GM13976 (cell line): ENCODE data around the gene NKAIN1.

Source experiments
- DNase-seq: peaks from one replicate; pipeline ENCODE4 v3.0.0; 2012; ENCODE audit warnings: low spot score
- in situ Hi-C: fragments of 300-500 bp; cut with MboI; formaldehyde crosslinking; loops from one replicate; pipeline ENCODE4 v1.12.0; 2022; ENCODE audit warnings: low sequenced_read_pairs, mixed read lengths, inconsistent platforms; ENCODE audit not compliant: unreplicated experiment
- TF ChIP-seq, protein P1 (sequence below): IDR thresholded peaks from 2 replicates; pipeline ENCODE4 v1.5.1; 2012; ENCODE audit warnings: borderline replicate concordance, mild to moderate bottlenecking; ENCODE audit not compliant: insufficient read depth; ENCODE audit errors: extremely low read depth, missing control alignments, control extremely low read depth

Gene NKAIN1

GRCh38 chr1:31224068-31224467 is 15.6 kb downstream of the NKAIN1 start:
- TF ChIP-seq, protein P1, sequence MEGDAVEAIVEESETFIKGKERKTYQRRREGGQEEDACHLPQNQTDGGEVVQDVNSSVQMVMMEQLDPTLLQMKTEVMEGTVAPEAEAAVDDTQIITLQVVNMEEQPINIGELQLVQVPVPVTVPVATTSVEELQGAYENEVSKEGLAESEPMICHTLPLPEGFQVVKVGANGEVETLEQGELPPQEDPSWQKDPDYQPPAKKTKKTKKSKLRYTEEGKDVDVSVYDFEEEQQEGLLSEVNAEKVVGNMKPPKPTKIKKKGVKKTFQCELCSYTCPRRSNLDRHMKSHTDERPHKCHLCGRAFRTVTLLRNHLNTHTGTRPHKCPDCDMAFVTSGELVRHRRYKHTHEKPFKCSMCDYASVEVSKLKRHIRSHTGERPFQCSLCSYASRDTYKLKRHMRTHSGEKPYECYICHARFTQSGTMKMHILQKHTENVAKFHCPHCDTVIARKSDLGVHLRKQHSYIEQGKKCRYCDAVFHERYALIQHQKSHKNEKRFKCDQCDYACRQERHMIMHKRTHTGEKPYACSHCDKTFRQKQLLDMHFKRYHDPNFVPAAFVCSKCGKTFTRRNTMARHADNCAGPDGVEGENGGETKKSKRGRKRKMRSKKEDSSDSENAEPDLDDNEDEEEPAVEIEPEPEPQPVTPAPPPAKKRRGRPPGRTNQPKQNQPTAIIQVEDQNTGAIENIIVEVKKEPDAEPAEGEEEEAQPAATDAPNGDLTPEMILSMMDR = no peak
- DNase-seq = no peak
- in situ Hi-C loops = no loop called here

DNA sequence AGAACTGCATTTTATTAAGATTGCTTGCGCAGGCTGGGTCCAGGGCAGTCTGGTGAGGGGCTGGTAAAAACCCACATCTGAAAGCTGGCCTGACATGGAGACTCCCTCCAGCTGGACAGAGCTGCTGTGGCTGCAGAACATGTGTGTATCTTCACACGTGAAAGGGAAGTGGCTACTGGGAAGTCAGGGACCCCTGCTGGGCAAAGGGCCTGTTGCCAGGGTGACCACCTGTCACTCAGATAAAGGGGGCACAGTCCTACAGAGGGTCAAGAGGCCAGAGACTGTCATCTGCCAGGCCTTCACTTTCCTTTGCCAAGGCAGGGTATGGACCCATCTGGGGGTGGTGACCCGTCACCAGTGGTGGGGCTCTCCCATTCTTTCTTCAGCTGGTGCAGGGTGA is 17.5 kb downstream of the NKAIN1 start:
- DNase-seq = no peak
- TF ChIP-seq, protein P1 = no peak
- in situ Hi-C loops = no loop called here

DNA sequence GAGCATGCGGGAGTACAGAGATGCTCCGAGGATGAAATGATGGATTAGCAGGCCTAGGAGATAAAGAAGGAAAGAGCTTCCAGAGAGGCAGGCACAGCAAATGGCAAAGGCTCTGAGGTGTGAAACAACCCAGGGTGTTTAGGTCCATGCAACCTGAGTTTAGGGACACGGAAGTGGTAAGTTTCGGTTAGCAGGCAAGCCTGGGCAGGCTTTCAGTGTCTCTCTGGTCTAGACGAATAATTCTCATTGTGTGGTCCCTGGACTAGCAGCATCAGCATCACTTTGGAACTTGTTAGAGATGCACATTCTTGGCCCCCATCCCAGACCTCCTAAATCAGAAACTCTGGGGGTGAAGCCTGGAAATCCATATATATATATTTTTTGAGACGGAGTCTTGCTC is 18.6 kb downstream of the NKAIN1 start:
- DNase-seq = no peak
- TF ChIP-seq, protein P1 = no peak

DNA sequence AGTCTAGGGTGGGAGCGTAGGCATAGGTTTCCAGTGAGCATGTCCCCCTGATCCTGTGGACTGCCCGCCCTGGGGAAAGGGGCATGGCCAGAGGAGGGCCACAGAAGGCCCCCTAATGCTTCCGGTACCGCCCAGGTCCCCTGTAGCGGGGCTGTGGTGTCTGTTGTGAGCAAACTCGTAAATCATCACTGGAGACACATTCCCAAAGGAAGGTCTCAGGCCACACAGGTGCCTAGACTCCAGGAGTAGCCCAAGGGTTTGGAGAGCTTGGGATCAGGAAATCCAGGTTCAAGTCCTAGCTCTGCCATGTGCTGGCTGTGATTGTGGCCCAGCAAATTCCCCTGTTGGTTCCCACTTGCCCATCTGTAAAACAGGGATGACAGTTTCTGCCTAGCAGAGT is 20.2 kb downstream of the NKAIN1 start:
- TF ChIP-seq, protein P1 = no peak
- no peak for DNase-seq
- in situ Hi-C loops = no loop called here

More for the DNA sequence above, 18.6 kb downstream of the NKAIN1 start:
- in situ Hi-C loops = no loop called here

DNA sequence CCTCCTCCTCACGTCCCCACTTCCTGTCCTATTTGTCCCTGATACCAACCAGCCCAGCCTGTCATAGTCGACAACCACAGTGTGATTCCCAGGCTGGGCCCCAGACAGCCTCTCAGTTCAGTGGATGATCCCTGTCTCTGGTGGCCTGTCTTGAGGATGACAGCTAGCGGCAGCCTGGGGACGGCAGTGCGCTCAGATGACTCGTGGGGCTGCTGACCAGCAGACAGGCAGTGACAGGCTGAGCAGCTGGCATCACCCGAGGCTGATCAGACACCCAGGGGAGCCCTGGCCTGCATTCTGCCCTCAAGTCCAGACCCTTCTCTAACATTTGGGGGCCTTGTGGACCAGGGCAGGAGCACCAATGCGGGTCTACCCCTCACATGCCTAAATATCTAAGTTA is 21.0 kb downstream of the NKAIN1 start:
- in situ Hi-C loops = no loop called here
- TF ChIP-seq, protein P1 = no peak
- no peak for DNase-seq

- in situ Hi-C loops = no loop called here
- DNase-seq = no peak
Measured at GRCh38 chr1:31216016-31216415, 23.7 kb downstream of the NKAIN1 start.

More at GRCh38 chr1:31216016-31216415, 23.7 kb downstream of the NKAIN1 start:
- TF ChIP-seq, protein P1 = no peak
